Caco-2 (cell line): ENCODE data around the gene CGNL1. TPM values are rescaled to one million over a fixed set of nuclear protein-coding genes. Genes with fewer than 3 reads are reported as not detected.

Experiments
- BruUV-seq: library from RNA; stranded (reverse); fragments of 400-500 nt; replicated peaks from 2 replicates; lab custom pipeline; 2021; lab: Mats Ljungman, UMichigan
- CTCF ChIA-PET: fragments of 300-600 bp; sonication (Branson Sonifier 250); formaldehyde crosslinking; loops from one replicate; lab custom pipeline; 2022; ENCODE audit warnings: antibody characterized with exemption; lab: Charles Lee
- POLR2A ChIA-PET: fragments of 300-600 bp; sonication (Branson Sonifier 250); formaldehyde crosslinking; loops from one replicate; lab custom pipeline; 2022; ENCODE audit warnings: antibody characterized with exemption; lab: Charles Lee
- DNase-seq, 2 experiments: peaks; one replicate each; pipeline versions ENCODE4 v3.0.0 to v3.0.0-alpha.2; 2020 to 2022
- H3K27me3 ChIP-seq: replicated peaks from 2 replicates; pipeline ENCODE4 v1.6.0; 2011; ENCODE audit warnings: low read length; ENCODE audit not compliant: control insufficient read depth, insufficient read depth
- H3K36me3 ChIP-seq: 2 replicates; pipeline ENCODE4 v1.5.1; 2011; ENCODE audit warnings: low read length; ENCODE audit not compliant: control insufficient read depth, insufficient read depth
- H3K4me1 ChIP-seq: fragments of 250-450 bp; sonication (Bioruptor Pico); 2 replicates; pipeline ENCODE4 v1.5.1; 2020; ENCODE audit warnings: mild to moderate bottlenecking
- H3K4me3 ChIP-seq: 2 replicates; pipeline ENCODE4 v1.5.1; 2011; ENCODE audit warnings: low read depth, mild to moderate bottlenecking, control low read depth, low read length
- H3K9me3 ChIP-seq: fragments of 250-450 bp; sonication (Bioruptor Pico); 2 replicates; pipeline ENCODE4 v1.5.1; 2020; ENCODE audit warnings: mild to moderate bottlenecking, moderate library complexity
- H3K27ac Mint-ChIP-seq: one replicate; pipeline ENCODE4 v1.8.0; 2022; ENCODE audit warnings: mixed read lengths; ENCODE audit not compliant: unreplicated experiment
- H3K27me3 Mint-ChIP-seq: one replicate; pipeline ENCODE4 v1.8.0; 2022; ENCODE audit warnings: mixed read lengths; ENCODE audit not compliant: insufficient read depth, unreplicated experiment
- H3K36me3 Mint-ChIP-seq: one replicate; pipeline ENCODE4 v1.8.0; 2022; ENCODE audit warnings: mild to moderate bottlenecking, mixed read lengths; ENCODE audit not compliant: insufficient read depth, unreplicated experiment
- H3K4me1 Mint-ChIP-seq: one replicate; pipeline ENCODE4 v1.8.0; 2022; ENCODE audit warnings: low read depth, mixed read lengths; ENCODE audit not compliant: unreplicated experiment
- H3K4me3 Mint-ChIP-seq: one replicate; pipeline ENCODE4 v1.8.0; 2022; ENCODE audit warnings: mild to moderate bottlenecking, moderate library complexity, mixed read lengths; ENCODE audit not compliant: unreplicated experiment
- H3K9me3 Mint-ChIP-seq: one replicate; pipeline ENCODE4 v1.8.0; 2022; ENCODE audit warnings: mixed read lengths; ENCODE audit not compliant: unreplicated experiment
- intact Hi-C: fragments of 100-400 bp; cut with micrococcal nuclease; formaldehyde crosslinking; loops from one replicate; pipeline ENCODE4 v1.10.0; 2022; ENCODE audit not compliant: unreplicated experiment
- total RNA-seq: library from RNA; stranded (reverse); gene quantifications from 2 replicates; pipeline ENCODE4 v1.2.3, GENCODE V29; 2022
- TF ChIP-seq, protein P1 (sequence below), 2 experiments: fragments of 200-600 bp in 1 of 2; IDR thresholded peaks; 1 replicate in 1 of 2; 2 replicates in 1 of 2; pipeline versions ENCODE4 v1.5.1 to v1.8.0; 2011 to 2022; ENCODE audit warnings: antibody characterized with exemption in 1 of 2, control low read depth in 1 of 2, inconsistent platforms in 1 of 2, low read depth in 1 of 2, low read length in 1 of 2, mild to moderate bottlenecking in 1 of 2, moderate library complexity in 1 of 2; ENCODE audit not compliant: insufficient read depth in 1 of 2, severe bottlenecking in 1 of 2, unreplicated experiment in 1 of 2

CGNL1 gene
- total RNA-seq, 1 experiment from 2014 or later = 8.3 TPM

DNA sequence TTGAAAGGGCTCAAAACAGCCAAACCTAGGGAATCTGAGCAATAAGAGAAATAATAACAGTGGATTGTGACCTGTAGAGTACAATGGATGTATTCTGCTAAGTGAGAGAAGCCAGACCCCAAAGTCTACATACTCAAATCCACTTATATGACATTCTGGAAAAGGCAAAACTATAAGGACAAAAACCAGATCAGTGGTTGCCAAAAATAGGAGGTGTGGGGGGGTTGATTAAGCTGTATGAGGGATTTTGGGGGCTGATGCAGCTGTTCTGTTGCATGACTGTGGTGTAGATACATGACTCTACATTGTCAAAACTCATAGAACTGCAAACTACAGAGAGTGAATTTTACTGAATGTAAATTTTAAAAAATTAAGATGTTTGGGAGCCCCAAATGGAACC is 20.1 kb upstream of the CGNL1 start:
- intact Hi-C loops = no loop called here
- Mint-ChIP-seq H3K36me3 (no peaks in the 10 kb centered on the region), H3K27ac (no peak overlapping the region), H3K27me3 (no peaks in the 10 kb centered on the region), H3K4me3 (no peak overlapping the region), H3K9me3 (no peaks in the 10 kb centered on the region), H3K4me1 (no peaks in the 10 kb centered on the region)
- ChIA-PET POLR2A (no interaction called here), CTCF (interaction anchor here (0.6 to 1.3 kb wide), 2 partner anchors 171 to 1617 kb away, joined by 3 to 5 read pairs; no protein-coding TSS in a partner anchor)
- no peaks in the 10 kb centered on the region for H3K36me3 ChIP-seq
- H3K4me1 ChIP-seq = peaks cover 19% of the 10 kb centered on the region
- TF ChIP-seq, protein P1, sequence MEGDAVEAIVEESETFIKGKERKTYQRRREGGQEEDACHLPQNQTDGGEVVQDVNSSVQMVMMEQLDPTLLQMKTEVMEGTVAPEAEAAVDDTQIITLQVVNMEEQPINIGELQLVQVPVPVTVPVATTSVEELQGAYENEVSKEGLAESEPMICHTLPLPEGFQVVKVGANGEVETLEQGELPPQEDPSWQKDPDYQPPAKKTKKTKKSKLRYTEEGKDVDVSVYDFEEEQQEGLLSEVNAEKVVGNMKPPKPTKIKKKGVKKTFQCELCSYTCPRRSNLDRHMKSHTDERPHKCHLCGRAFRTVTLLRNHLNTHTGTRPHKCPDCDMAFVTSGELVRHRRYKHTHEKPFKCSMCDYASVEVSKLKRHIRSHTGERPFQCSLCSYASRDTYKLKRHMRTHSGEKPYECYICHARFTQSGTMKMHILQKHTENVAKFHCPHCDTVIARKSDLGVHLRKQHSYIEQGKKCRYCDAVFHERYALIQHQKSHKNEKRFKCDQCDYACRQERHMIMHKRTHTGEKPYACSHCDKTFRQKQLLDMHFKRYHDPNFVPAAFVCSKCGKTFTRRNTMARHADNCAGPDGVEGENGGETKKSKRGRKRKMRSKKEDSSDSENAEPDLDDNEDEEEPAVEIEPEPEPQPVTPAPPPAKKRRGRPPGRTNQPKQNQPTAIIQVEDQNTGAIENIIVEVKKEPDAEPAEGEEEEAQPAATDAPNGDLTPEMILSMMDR (IDR thresholded peaks at IDR 0.05; ENCODE audit: insufficient read depth in 1 of 2, low read depth in 1 of 2, low read length in 1 of 2, severe bottlenecking in 1 of 2, unreplicated experiment in 1 of 2) = no peak
- DNase-seq = no peak
- no TSS peak for BruUV-seq
- no peak overlapping the region for H3K4me3 ChIP-seq
- no peaks in the 10 kb centered on the region for H3K9me3 ChIP-seq
- no peaks in the 10 kb centered on the region for H3K27me3 ChIP-seq

GRCh38 chr15:57356636-57357035 is 19.7 kb upstream of the CGNL1 start:
- Mint-ChIP-seq H3K9me3 (no peaks in the 10 kb centered on the region), H3K4me1 (no peaks in the 10 kb centered on the region), H3K36me3 (no peaks in the 10 kb centered on the region), H3K27ac (no peak overlapping the region), H3K4me3 (no peak overlapping the region), H3K27me3 (no peaks in the 10 kb centered on the region)
- intact Hi-C loops = no loop called here
- peaks cover 19% of the 10 kb centered on the region for H3K4me1 ChIP-seq
- TF ChIP-seq, protein P1 (IDR thresholded peaks at IDR 0.05; ENCODE audit: insufficient read depth in 1 of 2, low read depth in 1 of 2, low read length in 1 of 2, severe bottlenecking in 1 of 2, unreplicated experiment in 1 of 2) = no peak
- BruUV-seq = no TSS peak
- H3K4me3 ChIP-seq = no peak overlapping the region
- ChIA-PET CTCF (interaction anchor here (0.6 to 1.5 kb wide), 3 partner anchors 10 to 1618 kb away, joined by 3 to 5 read pairs (median 4); no protein-coding TSS in a partner anchor), POLR2A (no interaction called here)
- no peaks in the 10 kb centered on the region for H3K27me3 ChIP-seq
- no peak for DNase-seq
- H3K9me3 ChIP-seq = no peaks in the 10 kb centered on the region
- no peaks in the 10 kb centered on the region for H3K36me3 ChIP-seq

- POLR2A ChIA-PET = no interaction called here
Observed at GRCh38 chr15:57357799-57358198, 18.5 kb upstream of the CGNL1 start.

More at GRCh38 chr15:57357799-57358198, 18.5 kb upstream of the CGNL1 start:
- Histone ChIP-seq H3K36me3 (no peaks in the 10 kb centered on the region), H3K4me3 (no peak overlapping the region), H3K9me3 (no peaks in the 10 kb centered on the region), H3K4me1 (peaks cover 16% of the 10 kb centered on the region), H3K27me3 (no peaks in the 10 kb centered on the region)
- Mint-ChIP-seq H3K27ac (no peak overlapping the region), H3K36me3 (no peaks in the 10 kb centered on the region), H3K4me1 (no peaks in the 10 kb centered on the region), H3K4me3 (no peak overlapping the region), H3K27me3 (no peaks in the 10 kb centered on the region), H3K9me3 (no peaks in the 10 kb centered on the region)
- DNase-seq = no peak
- CTCF ChIA-PET = interaction anchor here (0.5 to 1.5 kb wide), 3 partner anchors 9 to 173 kb away, joined by 3 to 7 read pairs (median 4); no protein-coding TSS in a partner anchor
- BruUV-seq = no TSS peak
- intact Hi-C loops = no loop called here
- TF ChIP-seq, protein P1 (IDR thresholded peaks at IDR 0.05; ENCODE audit: insufficient read depth in 1 of 2, low read depth in 1 of 2, low read length in 1 of 2, severe bottlenecking in 1 of 2, unreplicated experiment in 1 of 2) = no peak
